ENCODE measurements around the gene FAM186B. TPM values are rescaled to one million over a fixed set of nuclear protein-coding genes. Genes with fewer than 3 reads are reported as not detected.
A peak's percentile ranks its signal among the peaks of the same experiment; 100 is the strongest.

FAM186B gene
- total and polyA plus RNA-seq, 7 experiments from 2014 or later = 0.13 to 1.1 (median 0.31) TPM

GRCh38 chr12:49644620-49644994, 39.2 kb upstream of the FAM186B start:
- ATAC-seq = peak; percentile 96

GRCh38 chr12:49643961-49644619, 38.7 kb upstream of the FAM186B start:
- DNase-seq = no peak
- peak overlapping the region; percentile 32 for H3K27ac ChIP-seq (ENCODE audit: low read depth, low read length)
- H3K9me3 ChIP-seq (ENCODE audit: control insufficient read depth in 2 of 3, low read length in 3 of 3) = no peaks in the 10 kb centered on the region
- Mint-ChIP-seq H3K9me3 (no peaks in the 10 kb centered on the region), H3K4me1 (peaks cover 23 to 56% (median 41%) of the 10 kb centered on the region in 7 donors), H3K27me3 (no peaks in the 10 kb centered on the region), H3K27ac (peak overlapping the region; percentile 78 to 96 (median 89)), H3K36me3 (peaks cover 0 to 22% (median 7%) of the 10 kb centered on the region in 5 donors), H3K4me3 (peak overlapping the region in 3 of 10 donors; percentile 11 to 66 (median 41))
- H3K36me3 ChIP-seq (ENCODE audit: control insufficient read depth in 2 of 3, insufficient read depth in 3 of 3, low read length in 3 of 3) = peaks cover 0 to 65% (median 0%) of the 10 kb centered on the region in 3 experiments
- peaks cover 7 to 10% of the 10 kb centered on the region in 2 donors for H3K4me1 ChIP-seq (ENCODE audit: control insufficient read depth in 2 of 2, insufficient read depth in 2 of 2, low read length in 2 of 2)
- H3K4me3 ChIP-seq (ENCODE audit: low read length) = no peak overlapping the region
- ATAC-seq = peak; percentile 13
- ChIA-PET POLR2A (interaction anchor here (0.9 to 2.2 kb wide), 5 partner anchors 19 to 64 kb away, joined by 3 to 14 read pairs (median 5); no protein-coding TSS in a partner anchor), CTCF (interaction anchor here (0.9 to 10.5 kb wide), 18 partner anchors 8 to 196 kb away, joined by 3 to 229 read pairs (median 6); partner anchors contain the start of genes FMNL3 and TMBIM6)
- intact Hi-C loops (cut with micrococcal nuclease) = loop anchor here (1.0 to 5.0 kb wide), 10 partner anchors 19 to 195 kb away; partner anchors contain the start of genes FMNL3 (in 2 of the 2), PRPF40B (in 1 of the 2) and TMBIM6 (in 1 of the 2)
- H3K27me3 ChIP-seq (ENCODE audit: control insufficient read depth in 2 of 2, insufficient read depth in 2 of 2, low read length in 2 of 2) = no peaks in the 10 kb centered on the region

More at GRCh38 chr12:49644620-49644994, 39.2 kb upstream of the FAM186B start:
- Mint-ChIP-seq H3K9me3 (no peaks in the 10 kb centered on the region), H3K36me3 (peaks cover 0 to 22% (median 10%) of the 10 kb centered on the region in 5 donors), H3K4me3 (peak overlapping the region in 9 of 10 donors; percentile 3 to 69 (median 41)), H3K4me1 (peaks cover 25 to 56% (median 37%) of the 10 kb centered on the region in 7 donors), H3K27ac (peak overlapping the region; percentile 78 to 96 (median 89)), H3K27me3 (no peaks in the 10 kb centered on the region)
- intact Hi-C loops (cut with micrococcal nuclease) = loop anchor here (1.0 to 5.0 kb wide), 10 partner anchors 18 to 195 kb away; partner anchors contain the start of genes FMNL3 (in 2 of the 2), PRPF40B (in 1 of the 2) and TMBIM6 (in 1 of the 2)
- no peak overlapping the region for H3K4me3 ChIP-seq (ENCODE audit: low read length)
- peaks cover 0 to 70% (median 0%) of the 10 kb centered on the region in 3 experiments for H3K36me3 ChIP-seq (ENCODE audit: control insufficient read depth in 2 of 3, insufficient read depth in 3 of 3, low read length in 3 of 3)
- H3K27ac ChIP-seq (ENCODE audit: low read depth, low read length) = peak overlapping the region; percentile 32
- H3K9me3 ChIP-seq (ENCODE audit: control insufficient read depth in 2 of 3, low read length in 3 of 3) = no peaks in the 10 kb centered on the region
- no peaks in the 10 kb centered on the region for H3K27me3 ChIP-seq (ENCODE audit: control insufficient read depth in 2 of 2, insufficient read depth in 2 of 2, low read length in 2 of 2)
- CTCF ChIA-PET = interaction anchor here (0.9 to 10.5 kb wide), 16 partner anchors 8 to 194 kb away, joined by 3 to 229 read pairs (median 8); partner anchors contain the start of genes FMNL3 and TMBIM6
- peak; percentile 71 to 86 (median 81) for DNase-seq
- peaks cover 7 to 10% of the 10 kb centered on the region in 2 donors for H3K4me1 ChIP-seq (ENCODE audit: control insufficient read depth in 2 of 2, insufficient read depth in 2 of 2, low read length in 2 of 2)
- POLR2A ChIA-PET = interaction anchor here (0.9 to 2.2 kb wide), 10 partner anchors 12 to 97 kb away, joined by 3 to 14 read pairs (median 4); partner anchors contain the start of gene TMBIM6

DNA sequence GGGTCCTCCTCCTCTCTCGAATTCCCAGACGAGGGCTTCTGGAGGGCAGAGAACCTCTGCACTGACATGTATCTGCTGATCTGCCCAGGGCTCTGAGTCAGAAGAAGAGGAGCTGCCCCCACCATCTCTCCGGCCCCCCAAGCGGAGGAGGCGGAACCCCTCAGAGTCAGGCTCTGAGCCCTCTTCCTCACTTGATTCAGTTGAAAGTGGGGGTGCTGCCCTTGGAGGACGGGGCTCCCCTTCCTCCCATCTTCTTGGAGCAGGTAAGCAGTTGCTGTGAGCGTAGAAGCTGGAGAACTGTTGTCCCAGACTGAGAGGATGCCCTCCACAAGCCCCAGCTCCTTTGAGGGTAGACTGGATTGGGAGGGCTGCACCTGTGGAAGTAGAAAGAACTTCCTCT, 37.7 kb upstream of the FAM186B start:
- peaks cover 0 to 55% (median 0%) of the 10 kb centered on the region in 3 experiments for H3K36me3 ChIP-seq (ENCODE audit: control insufficient read depth in 2 of 3, insufficient read depth in 3 of 3, low read length in 3 of 3)
- peak overlapping the region in 3 of 9 donors; percentile 22 to 55 (median 29) for H3K27ac Mint-ChIP-seq
- H3K27me3 ChIP-seq (ENCODE audit: control insufficient read depth in 2 of 2, insufficient read depth in 2 of 2, low read length in 2 of 2) = no peaks in the 10 kb centered on the region
- H3K27ac ChIP-seq (ENCODE audit: low read depth, low read length) = no peak overlapping the region
- H3K9me3 Mint-ChIP-seq = no peaks in the 10 kb centered on the region
- H3K4me1 ChIP-seq (ENCODE audit: control insufficient read depth in 2 of 2, insufficient read depth in 2 of 2, low read length in 2 of 2) = peaks cover 7 to 10% of the 10 kb centered on the region in 2 donors
- DNase-seq (no peak), ATAC-seq (no peak)
- H3K9me3 ChIP-seq (ENCODE audit: control insufficient read depth in 2 of 3, low read length in 3 of 3) = no peaks in the 10 kb centered on the region
- peaks cover 18 to 49% (median 34%) of the 10 kb centered on the region in 7 donors for H3K4me1 Mint-ChIP-seq
- H3K36me3 Mint-ChIP-seq = peaks cover 0 to 20% (median 7%) of the 10 kb centered on the region in 5 donors
- H3K4me3 Mint-ChIP-seq = no peak overlapping the region
- intact Hi-C loops (cut with micrococcal nuclease) = loop anchor here in 1 of 2 donors (5.0 kb wide), 1 partner anchor 91 kb away; no protein-coding TSS in a partner anchor
- ChIA-PET POLR2A (interaction anchor here (0.8 to 2.6 kb wide), 4 partner anchors 52 to 98 kb away, joined by 3 to 16 read pairs (median 5); partner anchors contain the start of gene TMBIM6), CTCF (interaction anchor here (0.7 to 10.5 kb wide), 14 partner anchors 13 to 466 kb away, joined by 3 to 229 read pairs (median 5); partner anchors contain the start of genes FMNL3 and TMBIM6)
- H3K4me3 ChIP-seq (ENCODE audit: low read length) = no peak overlapping the region
- H3K27me3 Mint-ChIP-seq = no peaks in the 10 kb centered on the region

GRCh38 chr12:49642370-49642802, 36.9 kb upstream of the FAM186B start:
- peaks cover 7 to 10% of the 10 kb centered on the region in 2 donors for H3K4me1 ChIP-seq (ENCODE audit: control insufficient read depth in 2 of 2, insufficient read depth in 2 of 2, low read length in 2 of 2)
- POLR2A ChIA-PET = interaction anchor here (0.8 to 2.6 kb wide), 3 partner anchors 53 to 99 kb away, joined by 3 to 16 read pairs (median 5); partner anchors contain the start of gene TMBIM6
- peaks cover 16 to 48% (median 37%) of the 10 kb centered on the region in 7 donors for H3K4me1 Mint-ChIP-seq
- H3K9me3 Mint-ChIP-seq = no peaks in the 10 kb centered on the region
- no peaks in the 10 kb centered on the region for H3K27me3 Mint-ChIP-seq
- peaks cover 0 to 17% (median under 1%) of the 10 kb centered on the region in 5 donors for H3K36me3 Mint-ChIP-seq
- no peak overlapping the region for H3K4me3 Mint-ChIP-seq
- no peaks in the 10 kb centered on the region for H3K9me3 ChIP-seq (ENCODE audit: control insufficient read depth in 2 of 3, low read length in 3 of 3)
- peak overlapping the region in 2 of 9 donors; percentile 36 to 62 for H3K27ac Mint-ChIP-seq
- H3K4me3 ChIP-seq (ENCODE audit: low read length) = no peak overlapping the region
- DNase-seq = no peak
- no peaks in the 10 kb centered on the region for H3K27me3 ChIP-seq (ENCODE audit: control insufficient read depth in 2 of 2, insufficient read depth in 2 of 2, low read length in 2 of 2)
- CTCF ChIA-PET = interaction anchor here (1.7 to 10.5 kb wide), 4 partner anchors 14 to 65 kb away, joined by 6 to 229 read pairs (median 24); partner anchors contain the start of gene FMNL3
- no peak overlapping the region for H3K27ac ChIP-seq (ENCODE audit: low read depth, low read length)
- H3K36me3 ChIP-seq (ENCODE audit: control insufficient read depth in 2 of 3, insufficient read depth in 3 of 3, low read length in 3 of 3) = peaks cover 0 to 48% (median 0%) of the 10 kb centered on the region in 3 experiments
- intact Hi-C loops (cut with micrococcal nuclease) = loop anchor here in 1 of 2 donors (5.0 kb wide), 1 partner anchor 90 kb away; no protein-coding TSS in a partner anchor
- ATAC-seq = no peak

DNA sequence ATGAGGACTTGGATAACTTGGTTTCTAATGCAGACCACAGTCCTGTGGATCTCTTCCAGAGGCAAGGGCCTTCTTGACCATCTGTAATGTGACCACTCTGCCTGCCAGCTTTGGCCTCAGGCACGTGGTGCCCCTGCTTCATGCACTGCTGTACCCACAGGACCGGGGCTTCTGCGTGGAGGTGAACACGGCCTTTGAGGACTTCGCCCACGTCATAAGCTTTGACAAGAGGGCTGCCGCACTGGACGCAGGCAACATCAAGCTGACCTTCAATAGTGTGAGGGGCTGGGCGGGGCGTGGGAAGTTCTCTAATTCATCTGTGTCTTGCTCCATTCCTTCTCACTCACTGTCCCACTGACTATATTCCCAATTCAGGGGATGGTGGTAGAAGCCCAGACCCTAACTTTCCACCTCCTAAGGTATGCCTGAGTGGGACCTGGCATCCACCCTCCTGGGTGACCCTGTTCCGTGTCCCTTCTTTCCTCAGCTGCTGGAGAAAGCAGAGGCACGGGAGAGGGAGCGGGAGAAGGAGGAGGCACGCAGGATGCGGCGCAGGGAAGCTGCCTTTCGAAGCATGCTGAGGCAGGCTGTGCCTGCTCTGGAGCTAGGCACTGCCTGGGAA, 36.4 kb upstream of the FAM186B start:
- Histone ChIP-seq H3K4me3 (ENCODE audit: low read length) (no peak overlapping the region), H3K27ac (ENCODE audit: low read depth, low read length) (peak overlapping the region; percentile 30), H3K27me3 (ENCODE audit: control insufficient read depth in 2 of 2, insufficient read depth in 2 of 2, low read length in 2 of 2) (no peaks in the 10 kb centered on the region), H3K36me3 (ENCODE audit: control insufficient read depth in 2 of 3, insufficient read depth in 3 of 3, low read length in 3 of 3) (peaks cover 0 to 43% (median 0%) of the 10 kb centered on the region in 3 experiments), H3K4me1 (ENCODE audit: control insufficient read depth in 2 of 2, insufficient read depth in 2 of 2, low read length in 2 of 2) (peaks cover 7 to 13% of the 10 kb centered on the region in 2 donors), H3K9me3 (ENCODE audit: control insufficient read depth in 2 of 3, low read length in 3 of 3) (no peaks in the 10 kb centered on the region)
- Mint-ChIP-seq H3K27ac (peak overlapping the region in 1 of 9 donors; percentile 75), H3K4me1 (peaks cover 20 to 48% (median 42%) of the 10 kb centered on the region in 7 donors), H3K4me3 (no peak overlapping the region), H3K27me3 (no peaks in the 10 kb centered on the region), H3K36me3 (peaks cover 0 to 12% (median 0%) of the 10 kb centered on the region in 5 donors), H3K9me3 (no peaks in the 10 kb centered on the region)
- POLR2A ChIA-PET = interaction anchor here (0.7 to 2.6 kb wide), 3 partner anchors 53 to 67 kb away, joined by 5 to 16 read pairs (median 7); no protein-coding TSS in a partner anchor
- intact Hi-C loops (cut with micrococcal nuclease) = loop anchor here in 1 of 2 donors (5.0 kb wide), 1 partner anchor 90 kb away; no protein-coding TSS in a partner anchor
- DNase-seq (no peak), ATAC-seq (no peak)
- CTCF ChIA-PET = interaction anchor here (1.4 to 10.5 kb wide), 4 partner anchors 15 to 197 kb away, joined by 3 to 229 read pairs (median 21); partner anchors contain the start of gene FMNL3

Data from naive thymus-derived CD4-positive, alpha-beta T cell (primary cell).